Left ventricle myocardium inferior (tissue), 1 donor: Measurements from ENCODE around the gene GCNT4. TPM values are rescaled to one million over a fixed set of nuclear protein-coding genes. Genes with fewer than 3 reads are reported as not detected.

Source experiments
- DNase-seq: peaks from one replicate; pipeline ENCODE4 v3.0.0-alpha.2; 2020
- H3K27ac ChIP-seq: fragments of 200-600 bp; replicated peaks from 2 replicates; pipeline ENCODE4 v1.8.0; 2021
- H3K27me3 ChIP-seq: fragments of 200-600 bp; 2 replicates; pipeline ENCODE4 v1.8.0; 2021; ENCODE audit warnings: low read depth
- H3K36me3 ChIP-seq: fragments of 200-600 bp; 2 replicates; pipeline ENCODE4 v1.8.0; 2021
- H3K4me1 ChIP-seq: fragments of 200-600 bp; 2 replicates; pipeline ENCODE4 v1.8.0; 2021
- H3K4me3 ChIP-seq: fragments of 200-600 bp; 2 replicates; pipeline ENCODE4 v1.8.0; 2021; ENCODE audit warnings: mild to moderate bottlenecking, moderate library complexity
- H3K9me3 ChIP-seq: fragments of 200-600 bp; replicated peaks from 2 replicates; pipeline ENCODE4 v1.8.0; 2021
- CTCF ChIP-seq: fragments of 200-600 bp; IDR thresholded peaks from 2 replicates; pipeline ENCODE4 v1.8.0; 2021; ENCODE audit warnings: antibody characterized with exemption, mild to moderate bottlenecking, borderline replicate concordance
- intact Hi-C: fragments of 100-400 bp; cut with micrococcal nuclease; formaldehyde crosslinking; loops from one replicate; pipeline ENCODE4 v1.11.0; 2022
- total RNA-seq: library from RNA; stranded (reverse); fragmentation: NEBNext Ultra II Directional; extraction: Animal tissue kit (Norgen Biotek cat#: 25700); gene quantifications from one replicate; pipeline ENCODE4 v1.2.1, GENCODE V29; 2021
- donor health status: DM: no; HTN: yes; CAD: no; lungs with severe emphysema.

GCNT4 gene
- total RNA-seq, 1 donor from 2014 or later: 0.27 TPM

- Histone ChIP-seq H3K27me3 (no peaks in the 10 kb centered on the region), H3K4me1 (no peaks in the 10 kb centered on the region), H3K4me3 (no peak overlapping the region), H3K9me3 (peaks cover 7% of the 10 kb centered on the region), H3K36me3 (no peaks in the 10 kb centered on the region), H3K27ac (no peak overlapping the region)
- TF ChIP-seq CTCF: no peak
- DNase-seq: no peak
- intact Hi-C loops: no loop called here
Observed at GRCh38 chr5:75016896-75017295, 35.5 kb downstream of the GCNT4 start.

- no peaks in the 10 kb centered on the region for H3K36me3 ChIP-seq
- H3K4me3 ChIP-seq: no peak overlapping the region
- no peaks in the 10 kb centered on the region for H3K27me3 ChIP-seq
- peaks cover 7% of the 10 kb centered on the region for H3K9me3 ChIP-seq
- intact Hi-C loops: no loop called here
- H3K4me1 ChIP-seq: no peaks in the 10 kb centered on the region
- TF ChIP-seq CTCF: no peak
- no peak overlapping the region for H3K27ac ChIP-seq
- DNase-seq: no peak
Observed at GRCh38 chr5:75012748-75013147, 39.6 kb downstream of the GCNT4 start.

- Histone ChIP-seq H3K4me3 (no peak overlapping the region), H3K36me3 (no peaks in the 10 kb centered on the region), H3K27ac (no peak overlapping the region), H3K9me3 (peaks cover 14% of the 10 kb centered on the region), H3K27me3 (no peaks in the 10 kb centered on the region), H3K4me1 (no peaks in the 10 kb centered on the region)
- DNase-seq: no peak
- TF ChIP-seq CTCF: no peak
- intact Hi-C loops: no loop called here
Observed at GRCh38 chr5:75010838-75011237, 41.5 kb downstream of the GCNT4 start.

GRCh38 chr5:75009556-75010345 lies 42.6 kb downstream of the GCNT4 start:
- H3K4me3 ChIP-seq: no peak overlapping the region
- no peaks in the 10 kb centered on the region for H3K36me3 ChIP-seq
- DNase-seq: no peak
- no peak overlapping the region for H3K27ac ChIP-seq
- peaks cover 23% of the 10 kb centered on the region for H3K9me3 ChIP-seq
- no peaks in the 10 kb centered on the region for H3K4me1 ChIP-seq
- no peak for TF ChIP-seq CTCF
- H3K27me3 ChIP-seq: no peaks in the 10 kb centered on the region
- intact Hi-C loops: no loop called here

- intact Hi-C loops: no loop called here
- no peaks in the 10 kb centered on the region for H3K36me3 ChIP-seq
- H3K9me3 ChIP-seq: peaks cover 18% of the 10 kb centered on the region
- no peak overlapping the region for H3K27ac ChIP-seq
- no peak for TF ChIP-seq CTCF
- no peaks in the 10 kb centered on the region for H3K4me1 ChIP-seq
- no peak for DNase-seq
- no peak overlapping the region for H3K4me3 ChIP-seq
- peaks cover 5% of the 10 kb centered on the region for H3K27me3 ChIP-seq
Observed at GRCh38 chr5:75006865-75007822, 45.2 kb downstream of the GCNT4 start.
